SK-N-SH (cell line): ENCODE results near the gene TMEM176A.

Experiments used
- EP300 ChIP-seq, 2 experiments: IDR thresholded peaks; 2 replicates each; pipeline versions ENCODE4 v1.4.0 to v1.6.1; 2012; ENCODE audit warnings: borderline replicate concordance in 1 of 2, low read depth in 1 of 2, low read length in 1 of 2
- GABPA ChIP-seq: IDR thresholded peaks from 2 replicates; pipeline ENCODE4 v1.4.0; 2012; ENCODE audit warnings: low read depth, mild to moderate bottlenecking
- JUND ChIP-seq: IDR thresholded peaks from 2 replicates; pipeline ENCODE4 v1.4.0; 2012
- NRF1 ChIP-seq: IDR thresholded peaks from 2 replicates; pipeline ENCODE4 v1.6.1; 2012; ENCODE audit warnings: low read depth, mild to moderate bottlenecking, low read length
- POLR2AphosphoS5 ChIP-seq: IDR thresholded peaks from 2 replicates; pipeline ENCODE4 v1.6.1; 2012; ENCODE audit warnings: low read depth, low read length
- RAD21 ChIP-seq: IDR thresholded peaks from 2 replicates; pipeline ENCODE4 v1.6.1; 2012; ENCODE audit warnings: mild to moderate bottlenecking, low read length
- TAF1 ChIP-seq: IDR thresholded peaks from 2 replicates; pipeline ENCODE4 v1.6.1; 2012; ENCODE audit warnings: low read depth, mild to moderate bottlenecking, low read length, moderate library complexity, borderline replicate concordance
- TCF12 ChIP-seq: IDR thresholded peaks from 2 replicates; pipeline ENCODE4 v1.4.0; 2012
- TEAD4 ChIP-seq: IDR thresholded peaks from 2 replicates; pipeline ENCODE4 v1.4.0; 2012; ENCODE audit warnings: mild to moderate bottlenecking, borderline replicate concordance; ENCODE audit not compliant: insufficient read depth
- TF ChIP-seq, protein P1 (sequence below): fragments of 200-600 bp; sonication (generic); IDR thresholded peaks from 2 replicates; pipeline ENCODE4 v1.6.1; 2017; ENCODE audit warnings: antibody characterized with exemption, mild to moderate bottlenecking, moderate library complexity
- TF ChIP-seq, protein P2 (sequence below): IDR thresholded peaks from 2 replicates; pipeline ENCODE4 v1.4.0; 2012; ENCODE audit warnings: low read depth, borderline replicate concordance
- TF ChIP-seq, protein P3 (sequence below): IDR thresholded peaks from 2 replicates; pipeline ENCODE4 v1.6.1; 2012; ENCODE audit warnings: mild to moderate bottlenecking, low read depth, low read length, moderate library complexity

DNA sequence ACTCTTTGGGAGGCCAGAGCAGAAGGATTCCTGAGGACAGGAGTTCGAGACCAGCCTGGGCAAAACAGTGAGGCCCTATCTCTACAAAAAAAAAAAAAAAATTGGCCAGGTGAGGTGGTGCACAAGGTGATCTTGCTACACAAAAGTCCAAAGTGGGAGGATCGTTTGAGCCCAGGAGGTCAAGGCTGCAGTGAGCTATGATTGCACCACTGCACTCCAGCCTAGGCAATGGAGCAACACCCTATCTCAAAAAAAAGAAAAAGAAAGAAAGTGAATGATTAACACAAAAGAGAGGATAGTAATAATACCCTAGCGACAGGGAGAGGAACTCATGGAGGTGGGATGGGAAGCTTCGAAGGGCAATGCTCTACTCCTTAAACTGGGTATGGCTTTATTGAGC, 30.8 kb upstream of the TMEM176A start:
- TF ChIP-seq, protein P1, sequence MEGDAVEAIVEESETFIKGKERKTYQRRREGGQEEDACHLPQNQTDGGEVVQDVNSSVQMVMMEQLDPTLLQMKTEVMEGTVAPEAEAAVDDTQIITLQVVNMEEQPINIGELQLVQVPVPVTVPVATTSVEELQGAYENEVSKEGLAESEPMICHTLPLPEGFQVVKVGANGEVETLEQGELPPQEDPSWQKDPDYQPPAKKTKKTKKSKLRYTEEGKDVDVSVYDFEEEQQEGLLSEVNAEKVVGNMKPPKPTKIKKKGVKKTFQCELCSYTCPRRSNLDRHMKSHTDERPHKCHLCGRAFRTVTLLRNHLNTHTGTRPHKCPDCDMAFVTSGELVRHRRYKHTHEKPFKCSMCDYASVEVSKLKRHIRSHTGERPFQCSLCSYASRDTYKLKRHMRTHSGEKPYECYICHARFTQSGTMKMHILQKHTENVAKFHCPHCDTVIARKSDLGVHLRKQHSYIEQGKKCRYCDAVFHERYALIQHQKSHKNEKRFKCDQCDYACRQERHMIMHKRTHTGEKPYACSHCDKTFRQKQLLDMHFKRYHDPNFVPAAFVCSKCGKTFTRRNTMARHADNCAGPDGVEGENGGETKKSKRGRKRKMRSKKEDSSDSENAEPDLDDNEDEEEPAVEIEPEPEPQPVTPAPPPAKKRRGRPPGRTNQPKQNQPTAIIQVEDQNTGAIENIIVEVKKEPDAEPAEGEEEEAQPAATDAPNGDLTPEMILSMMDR, result no peak
- TF ChIP-seq TCF12, result no peak
- no peak for TF ChIP-seq EP300 (IDR thresholded peaks at IDR 0.05; ENCODE audit: borderline replicate concordance in 1 of 2, low read depth in 1 of 2, low read length in 1 of 2)
- no peak for TF ChIP-seq RAD21
- TF ChIP-seq TEAD4, result no peak
- no peak for TF ChIP-seq GABPA
- TF ChIP-seq NRF1, result no peak
- TF ChIP-seq, protein P2, sequence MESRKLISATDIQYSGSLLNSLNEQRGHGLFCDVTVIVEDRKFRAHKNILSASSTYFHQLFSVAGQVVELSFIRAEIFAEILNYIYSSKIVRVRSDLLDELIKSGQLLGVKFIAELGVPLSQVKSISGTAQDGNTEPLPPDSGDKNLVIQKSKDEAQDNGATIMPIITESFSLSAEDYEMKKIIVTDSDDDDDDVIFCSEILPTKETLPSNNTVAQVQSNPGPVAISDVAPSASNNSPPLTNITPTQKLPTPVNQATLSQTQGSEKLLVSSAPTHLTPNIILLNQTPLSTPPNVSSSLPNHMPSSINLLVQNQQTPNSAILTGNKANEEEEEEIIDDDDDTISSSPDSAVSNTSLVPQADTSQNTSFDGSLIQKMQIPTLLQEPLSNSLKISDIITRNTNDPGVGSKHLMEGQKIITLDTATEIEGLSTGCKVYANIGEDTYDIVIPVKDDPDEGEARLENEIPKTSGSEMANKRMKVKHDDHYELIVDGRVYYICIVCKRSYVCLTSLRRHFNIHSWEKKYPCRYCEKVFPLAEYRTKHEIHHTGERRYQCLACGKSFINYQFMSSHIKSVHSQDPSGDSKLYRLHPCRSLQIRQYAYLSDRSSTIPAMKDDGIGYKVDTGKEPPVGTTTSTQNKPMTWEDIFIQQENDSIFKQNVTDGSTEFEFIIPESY, result no peak
- no peak for TF ChIP-seq TAF1
- TF ChIP-seq JUND, result no peak
- no peak for TF ChIP-seq POLR2AphosphoS5
- TF ChIP-seq, protein P3, sequence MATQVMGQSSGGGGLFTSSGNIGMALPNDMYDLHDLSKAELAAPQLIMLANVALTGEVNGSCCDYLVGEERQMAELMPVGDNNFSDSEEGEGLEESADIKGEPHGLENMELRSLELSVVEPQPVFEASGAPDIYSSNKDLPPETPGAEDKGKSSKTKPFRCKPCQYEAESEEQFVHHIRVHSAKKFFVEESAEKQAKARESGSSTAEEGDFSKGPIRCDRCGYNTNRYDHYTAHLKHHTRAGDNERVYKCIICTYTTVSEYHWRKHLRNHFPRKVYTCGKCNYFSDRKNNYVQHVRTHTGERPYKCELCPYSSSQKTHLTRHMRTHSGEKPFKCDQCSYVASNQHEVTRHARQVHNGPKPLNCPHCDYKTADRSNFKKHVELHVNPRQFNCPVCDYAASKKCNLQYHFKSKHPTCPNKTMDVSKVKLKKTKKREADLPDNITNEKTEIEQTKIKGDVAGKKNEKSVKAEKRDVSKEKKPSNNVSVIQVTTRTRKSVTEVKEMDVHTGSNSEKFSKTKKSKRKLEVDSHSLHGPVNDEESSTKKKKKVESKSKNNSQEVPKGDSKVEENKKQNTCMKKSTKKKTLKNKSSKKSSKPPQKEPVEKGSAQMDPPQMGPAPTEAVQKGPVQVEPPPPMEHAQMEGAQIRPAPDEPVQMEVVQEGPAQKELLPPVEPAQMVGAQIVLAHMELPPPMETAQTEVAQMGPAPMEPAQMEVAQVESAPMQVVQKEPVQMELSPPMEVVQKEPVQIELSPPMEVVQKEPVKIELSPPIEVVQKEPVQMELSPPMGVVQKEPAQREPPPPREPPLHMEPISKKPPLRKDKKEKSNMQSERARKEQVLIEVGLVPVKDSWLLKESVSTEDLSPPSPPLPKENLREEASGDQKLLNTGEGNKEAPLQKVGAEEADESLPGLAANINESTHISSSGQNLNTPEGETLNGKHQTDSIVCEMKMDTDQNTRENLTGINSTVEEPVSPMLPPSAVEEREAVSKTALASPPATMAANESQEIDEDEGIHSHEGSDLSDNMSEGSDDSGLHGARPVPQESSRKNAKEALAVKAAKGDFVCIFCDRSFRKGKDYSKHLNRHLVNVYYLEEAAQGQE, result no peak
